Measurements from ENCODE around the gene DLG2.

DLG2 gene

DNA sequence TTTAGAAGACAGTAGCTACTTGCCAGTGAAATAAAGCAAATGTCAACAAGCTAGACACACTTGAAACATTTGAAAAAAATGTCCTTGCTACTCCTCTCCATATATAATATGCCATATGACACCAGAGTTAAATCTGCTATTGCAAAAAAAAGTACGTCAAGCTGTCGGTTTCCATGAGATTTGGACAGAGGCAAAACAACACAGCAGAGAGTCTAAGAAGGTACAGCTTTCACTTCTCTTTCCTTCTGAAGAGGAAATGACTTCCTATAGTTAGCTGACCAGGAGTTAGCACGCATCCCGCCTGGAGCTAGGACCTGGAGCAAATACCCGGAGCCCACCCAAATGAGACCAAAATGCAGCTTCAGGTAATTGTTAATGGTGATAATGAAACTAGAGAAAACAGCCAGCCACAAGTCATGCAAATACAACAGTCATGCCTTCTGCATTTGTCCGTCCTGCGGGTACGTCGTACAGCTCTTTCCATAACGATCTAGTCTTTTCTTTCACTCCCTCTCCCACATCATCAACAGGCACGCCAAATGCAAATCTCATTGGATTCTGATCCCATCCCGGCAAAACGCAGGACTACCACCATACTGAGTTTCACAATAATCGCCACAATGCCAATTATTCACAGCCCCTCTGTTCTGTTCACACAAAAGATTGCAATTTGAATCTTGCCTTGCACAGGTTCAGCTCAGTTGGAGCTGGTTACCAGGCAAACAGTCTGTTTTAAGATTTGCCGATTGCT, 1945.9 kb downstream of the DLG2 start:
- no peaks in the 10 kb centered on the region for H3K36me3 Mint-ChIP-seq (ENCODE audit: low read depth)
- peaks cover 4% of the 10 kb centered on the region for H3K27me3 Mint-ChIP-seq (ENCODE audit: low read depth)
- no peaks in the 10 kb centered on the region for H3K9me3 Mint-ChIP-seq
- no peak for TF ChIP-seq CTCF (IDR thresholded peaks at IDR 0.05; ENCODE audit: unreplicated experiment in 3 of 3)
- H3K27ac Mint-ChIP-seq = peak overlapping the region; percentile 4 to 49 (median 32)
- peak overlapping the region; percentile 35 to 46 (median 41) for H3K4me3 Mint-ChIP-seq
- H3K4me1 Mint-ChIP-seq = peaks cover 28% of the 10 kb centered on the region

GRCh38 chr11:83680321-83680720, 1946.8 kb downstream of the DLG2 start:
- TF ChIP-seq CTCF (IDR thresholded peaks at IDR 0.05; ENCODE audit: unreplicated experiment in 3 of 3) = no peak
- Mint-ChIP-seq H3K27me3 (ENCODE audit: low read depth) (peaks cover 4% of the 10 kb centered on the region), H3K9me3 (no peaks in the 10 kb centered on the region), H3K4me3 (peak overlapping the region in 1 of 3 experiments; percentile 40), H3K27ac (peak overlapping the region in 1 of 3 experiments; percentile 49), H3K4me1 (peaks cover 34% of the 10 kb centered on the region), H3K36me3 (ENCODE audit: low read depth) (no peaks in the 10 kb centered on the region)

- H3K4me3 Mint-ChIP-seq = no peak overlapping the region
- no peaks in the 10 kb centered on the region for H3K36me3 Mint-ChIP-seq (ENCODE audit: low read depth)
- no peak overlapping the region for H3K27ac Mint-ChIP-seq
- no peaks in the 10 kb centered on the region for H3K9me3 Mint-ChIP-seq
- TF ChIP-seq CTCF (IDR thresholded peaks at IDR 0.05; ENCODE audit: unreplicated experiment in 3 of 3) = no peak
- H3K27me3 Mint-ChIP-seq (ENCODE audit: low read depth) = peaks cover 4% of the 10 kb centered on the region
- H3K4me1 Mint-ChIP-seq = peaks cover 34% of the 10 kb centered on the region
Observed at GRCh38 chr11:83678831-83679584, 1948.1 kb downstream of the DLG2 start.

DNA sequence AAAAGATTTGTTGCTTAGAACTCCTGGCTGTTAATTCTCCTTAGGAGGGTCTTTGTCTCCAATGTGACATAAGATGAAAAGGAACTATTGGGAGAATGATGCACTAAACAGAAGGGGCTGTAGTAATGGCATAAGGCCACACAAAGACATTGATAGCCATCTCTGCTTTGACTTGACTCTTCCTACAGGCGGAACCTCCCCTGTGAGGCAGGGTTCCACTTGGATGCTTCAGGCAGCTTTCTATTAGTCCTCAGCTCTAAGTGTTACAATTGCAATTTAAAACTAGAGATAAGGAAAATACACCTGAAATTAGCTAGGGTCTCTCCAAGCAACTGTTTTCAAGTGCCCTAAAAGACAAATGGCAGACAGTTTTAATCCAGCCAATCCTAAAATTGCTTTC, 1949.4 kb downstream of the DLG2 start:
- peaks cover 34% of the 10 kb centered on the region for H3K4me1 Mint-ChIP-seq
- no peaks in the 10 kb centered on the region for H3K36me3 Mint-ChIP-seq (ENCODE audit: low read depth)
- TF ChIP-seq CTCF (IDR thresholded peaks at IDR 0.05; ENCODE audit: unreplicated experiment in 3 of 3) = no peak
- peaks cover 4% of the 10 kb centered on the region for H3K27me3 Mint-ChIP-seq (ENCODE audit: low read depth)
- no peak overlapping the region for H3K27ac Mint-ChIP-seq
- no peak overlapping the region for H3K4me3 Mint-ChIP-seq
- H3K9me3 Mint-ChIP-seq = no peaks in the 10 kb centered on the region

GRCh38 chr11:83676056-83676601, 1951.0 kb downstream of the DLG2 start:
- Mint-ChIP-seq H3K36me3 (ENCODE audit: low read depth) (no peaks in the 10 kb centered on the region), H3K27me3 (ENCODE audit: low read depth) (peaks cover 4% of the 10 kb centered on the region), H3K4me1 (peaks cover 23% of the 10 kb centered on the region), H3K27ac (peak overlapping the region in 1 of 3 experiments; percentile 1), H3K9me3 (no peaks in the 10 kb centered on the region), H3K4me3 (no peak overlapping the region)
- TF ChIP-seq CTCF (IDR thresholded peaks at IDR 0.05; ENCODE audit: unreplicated experiment in 3 of 3) = no peak

Data from nephron (organoid).